Astrocyte (in vitro differentiated cells and primary cell): ENCODE measurements around the gene TMC1. TPM values are rescaled to one million over a fixed set of nuclear protein-coding genes. Genes with fewer than 3 reads are reported as not detected.

Experiments used
- DNase-seq: peaks from one replicate; pipeline ENCODE4 v3.0.0-alpha.2; 2010; ENCODE audit warnings: low read depth
- FAIRE-seq: peaks from 2 replicates; lab custom pipeline; 2011; peaks lifted over from hg19 to GRCh38; lab: Jason Lieb, UNC
- H2AFZ ChIP-seq: 2 replicates; pipeline ENCODE4 v1.6.0; 2012; ENCODE audit warnings: low read depth, low read length, inconsistent platforms
- H3K27ac ChIP-seq: 2 replicates; pipeline ENCODE4 v1.5.1; 2011; ENCODE audit warnings: low read depth, low read length, inconsistent platforms
- H3K27me3 ChIP-seq: 2 replicates; pipeline ENCODE4 v1.6.0; 2011; ENCODE audit warnings: low read length, inconsistent platforms; ENCODE audit not compliant: insufficient read depth
- H3K36me3 ChIP-seq: 2 replicates; pipeline ENCODE4 v1.5.1; 2011; ENCODE audit warnings: low read length, inconsistent platforms; ENCODE audit not compliant: insufficient read depth
- H3K4me1 ChIP-seq: 2 replicates; pipeline ENCODE4 v1.5.1; 2011; ENCODE audit warnings: low read length, inconsistent platforms; ENCODE audit not compliant: insufficient read depth
- H3K4me2 ChIP-seq: 2 replicates; pipeline ENCODE4 v1.6.0; 2012; ENCODE audit warnings: low read length, inconsistent platforms
- H3K4me3 ChIP-seq: 2 replicates; pipeline ENCODE4 v1.5.1; 2011; ENCODE audit warnings: low read depth, mild to moderate bottlenecking, low read length, inconsistent platforms; ENCODE audit not compliant: insufficient read depth
- H3K79me2 ChIP-seq: 2 replicates; pipeline ENCODE4 v1.6.0; 2012; ENCODE audit warnings: mild to moderate bottlenecking, low read length, inconsistent platforms; ENCODE audit not compliant: insufficient read depth
- H3K9ac ChIP-seq: 2 replicates; pipeline ENCODE4 v1.6.0; 2012; ENCODE audit warnings: mild to moderate bottlenecking, low read length, inconsistent platforms
- H3K9me3 ChIP-seq: 2 replicates; pipeline ENCODE4 v1.5.1; 2012; ENCODE audit warnings: low read depth, mild to moderate bottlenecking, low read length, inconsistent platforms; ENCODE audit not compliant: insufficient read depth
- H4K20me1 ChIP-seq: 2 replicates; pipeline ENCODE4 v1.6.0; 2012; ENCODE audit warnings: low read length, inconsistent platforms; ENCODE audit not compliant: insufficient read depth
- H3K27ac Mint-ChIP-seq: one replicate; pipeline ENCODE4 v1.8.0; 2021; ENCODE audit warnings: mild to moderate bottlenecking, mixed read lengths; ENCODE audit not compliant: unreplicated experiment
- H3K27me3 Mint-ChIP-seq: one replicate; pipeline ENCODE4 v1.8.0; 2021; ENCODE audit warnings: low read depth, mixed read lengths; ENCODE audit not compliant: unreplicated experiment
- H3K36me3 Mint-ChIP-seq: one replicate; pipeline ENCODE4 v1.8.0; 2021; ENCODE audit warnings: low read depth, mixed read lengths; ENCODE audit not compliant: unreplicated experiment
- H3K4me1 Mint-ChIP-seq: one replicate; pipeline ENCODE4 v1.8.0; 2021; ENCODE audit warnings: low read depth, mixed read lengths; ENCODE audit not compliant: unreplicated experiment
- H3K4me3 Mint-ChIP-seq: one replicate; pipeline ENCODE4 v1.8.0; 2021; ENCODE audit warnings: mild to moderate bottlenecking, moderate library complexity, mixed read lengths; ENCODE audit not compliant: unreplicated experiment
- H3K9me3 Mint-ChIP-seq: one replicate; pipeline ENCODE4 v1.8.0; 2021; ENCODE audit warnings: mild to moderate bottlenecking, mixed read lengths; ENCODE audit not compliant: unreplicated experiment
- CTCF ChIP-seq: IDR thresholded peaks from 2 replicates; pipeline ENCODE4 v1.5.1; 2011; ENCODE audit warnings: low read depth, mild to moderate bottlenecking, inconsistent platforms, low read length, moderate library complexity; ENCODE audit not compliant: insufficient read depth
- EZH2 ChIP-seq: IDR thresholded peaks from 2 replicates; pipeline ENCODE4 v1.6.1; 2012; ENCODE audit warnings: mild to moderate bottlenecking, low read length, inconsistent platforms; ENCODE audit not compliant: insufficient read depth
- total RNA-seq: library from RNA; stranded (reverse); gene quantifications from 2 replicates; pipeline ENCODE4 v1.2.1, GENCODE V29; 2021

Gene TMC1
- total RNA-seq, 1 donor from 2014 or later = not detected

GRCh38 chr9:72883875-72884274 lies 362.5 kb downstream of the TMC1 start:
- Mint-ChIP-seq H3K9me3 (peaks cover 3% of the 10 kb centered on the region), H3K27ac (no peak overlapping the region), H3K4me1 (no peaks in the 10 kb centered on the region), H3K4me3 (no peak overlapping the region), H3K36me3 (no peaks in the 10 kb centered on the region), H3K27me3 (peaks cover 5% of the 10 kb centered on the region)
- no peaks in the 10 kb centered on the region for H3K79me2 ChIP-seq
- no peak for TF ChIP-seq EZH2
- no peak for TF ChIP-seq CTCF
- no peak overlapping the region for H2AFZ ChIP-seq
- no peaks in the 10 kb centered on the region for H4K20me1 ChIP-seq
- no peaks in the 10 kb centered on the region for H3K27me3 ChIP-seq
- FAIRE-seq = no peak
- no peak for DNase-seq
- no peak overlapping the region for H3K27ac ChIP-seq
- H3K4me3 ChIP-seq = no peak overlapping the region
- no peaks in the 10 kb centered on the region for H3K36me3 ChIP-seq
- H3K9ac ChIP-seq = no peak overlapping the region
- H3K4me2 ChIP-seq = no peak overlapping the region
- H3K4me1 ChIP-seq = no peaks in the 10 kb centered on the region
- H3K9me3 ChIP-seq = no peaks in the 10 kb centered on the region

GRCh38 chr9:72884508-72884907 lies 363.1 kb downstream of the TMC1 start:
- Histone ChIP-seq H3K4me3 (no peak overlapping the region), H3K36me3 (no peaks in the 10 kb centered on the region), H3K4me2 (no peak overlapping the region), H2AFZ (no peak overlapping the region), H3K9ac (no peak overlapping the region), H3K9me3 (no peaks in the 10 kb centered on the region), H3K79me2 (no peaks in the 10 kb centered on the region), H3K4me1 (no peaks in the 10 kb centered on the region), H3K27ac (no peak overlapping the region), H3K27me3 (no peaks in the 10 kb centered on the region), H4K20me1 (no peaks in the 10 kb centered on the region)
- H3K27me3 Mint-ChIP-seq = peaks cover 5% of the 10 kb centered on the region
- H3K4me3 Mint-ChIP-seq = no peak overlapping the region
- no peaks in the 10 kb centered on the region for H3K4me1 Mint-ChIP-seq
- H3K9me3 Mint-ChIP-seq = peaks cover 3% of the 10 kb centered on the region
- no peak for FAIRE-seq
- H3K27ac Mint-ChIP-seq = no peak overlapping the region
- no peak for TF ChIP-seq EZH2
- TF ChIP-seq CTCF = no peak
- DNase-seq = no peak
- no peaks in the 10 kb centered on the region for H3K36me3 Mint-ChIP-seq

Other genes with a start within 250 kb of the TMC1 start
- gene ZFAND5, start 156.4 kb upstream of the TMC1 start, total RNA-seq = 167 and 181 TPM in 2 replicates